Mesothelial cell of epicardium (in vitro differentiated cells): ENCODE measurements around the gene PYGM. TPM values are rescaled to one million over a fixed set of nuclear protein-coding genes. Genes with fewer than 3 reads are reported as not detected.

Experiments
- DNase-seq, 2 experiments: peaks; one replicate each; pipeline ENCODE4 v3.0.0; 2021; ENCODE audit warnings: low spot score in 2 of 2; ENCODE audit not compliant: unreplicated experiment in 2 of 2
- H3K27ac Mint-ChIP-seq: 2 replicates; pipeline ENCODE4 v1.8.0; 2021; ENCODE audit warnings: mixed read lengths
- H3K27me3 Mint-ChIP-seq: 2 replicates; pipeline ENCODE4 v1.8.0; 2021; ENCODE audit warnings: low read depth, mixed read lengths
- H3K36me3 Mint-ChIP-seq: 2 replicates; pipeline ENCODE4 v1.8.0; 2021; ENCODE audit warnings: mixed read lengths
- H3K4me1 Mint-ChIP-seq: 2 replicates; pipeline ENCODE4 v1.8.0; 2021; ENCODE audit warnings: mixed read lengths
- H3K4me3 Mint-ChIP-seq: 2 replicates; pipeline ENCODE4 v1.8.0; 2021; ENCODE audit warnings: mild to moderate bottlenecking, moderate library complexity, mixed read lengths
- H3K9me3 Mint-ChIP-seq: 2 replicates; pipeline ENCODE4 v1.8.0; 2021; ENCODE audit warnings: mixed read lengths
- total RNA-seq: library from RNA; stranded (reverse); gene quantifications from 3 replicates; pipeline ENCODE4 v1.2.1, GENCODE V29; 2021
- TF ChIP-seq, protein P1 (sequence below): fragments of 200-600 bp; sonication (generic); IDR thresholded peaks from one replicate; pipeline ENCODE4 v1.5.0; 2021; ENCODE audit warnings: antibody characterized with exemption; ENCODE audit not compliant: unreplicated experiment

PYGM gene
- total RNA-seq, 1 donor from 2014 or later = 7.6 TPM

DNA sequence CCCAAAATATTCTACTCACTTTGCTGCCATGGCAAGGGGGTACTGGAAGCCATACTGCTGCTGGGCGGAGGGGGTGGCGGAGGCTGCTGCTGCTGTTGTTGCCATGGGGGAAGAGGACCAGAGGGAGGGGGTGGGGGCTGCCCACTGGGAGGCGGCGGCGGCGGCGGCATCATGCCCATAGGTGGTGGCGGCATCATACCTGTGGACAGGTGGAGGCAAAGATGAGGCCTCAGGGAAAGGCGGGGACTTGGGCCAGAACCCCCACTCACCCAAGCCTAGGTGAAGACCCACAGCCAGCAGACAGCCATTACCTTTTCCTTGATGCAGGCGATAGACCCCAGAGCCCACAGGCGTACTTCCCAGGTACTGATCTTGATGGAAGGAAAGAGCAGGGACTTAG is 7.1 kb upstream of the PYGM start:
- Mint-ChIP-seq H3K9me3 (no peaks in the 10 kb centered on the region), H3K36me3 (peaks cover 48% of the 10 kb centered on the region), H3K4me1 (peaks cover 2% of the 10 kb centered on the region), H3K27ac (no peak overlapping the region), H3K4me3 (no peak overlapping the region), H3K27me3 (no peaks in the 10 kb centered on the region)
- TF ChIP-seq, protein P1, sequence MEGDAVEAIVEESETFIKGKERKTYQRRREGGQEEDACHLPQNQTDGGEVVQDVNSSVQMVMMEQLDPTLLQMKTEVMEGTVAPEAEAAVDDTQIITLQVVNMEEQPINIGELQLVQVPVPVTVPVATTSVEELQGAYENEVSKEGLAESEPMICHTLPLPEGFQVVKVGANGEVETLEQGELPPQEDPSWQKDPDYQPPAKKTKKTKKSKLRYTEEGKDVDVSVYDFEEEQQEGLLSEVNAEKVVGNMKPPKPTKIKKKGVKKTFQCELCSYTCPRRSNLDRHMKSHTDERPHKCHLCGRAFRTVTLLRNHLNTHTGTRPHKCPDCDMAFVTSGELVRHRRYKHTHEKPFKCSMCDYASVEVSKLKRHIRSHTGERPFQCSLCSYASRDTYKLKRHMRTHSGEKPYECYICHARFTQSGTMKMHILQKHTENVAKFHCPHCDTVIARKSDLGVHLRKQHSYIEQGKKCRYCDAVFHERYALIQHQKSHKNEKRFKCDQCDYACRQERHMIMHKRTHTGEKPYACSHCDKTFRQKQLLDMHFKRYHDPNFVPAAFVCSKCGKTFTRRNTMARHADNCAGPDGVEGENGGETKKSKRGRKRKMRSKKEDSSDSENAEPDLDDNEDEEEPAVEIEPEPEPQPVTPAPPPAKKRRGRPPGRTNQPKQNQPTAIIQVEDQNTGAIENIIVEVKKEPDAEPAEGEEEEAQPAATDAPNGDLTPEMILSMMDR = no peak
- no peak for DNase-seq

DNA sequence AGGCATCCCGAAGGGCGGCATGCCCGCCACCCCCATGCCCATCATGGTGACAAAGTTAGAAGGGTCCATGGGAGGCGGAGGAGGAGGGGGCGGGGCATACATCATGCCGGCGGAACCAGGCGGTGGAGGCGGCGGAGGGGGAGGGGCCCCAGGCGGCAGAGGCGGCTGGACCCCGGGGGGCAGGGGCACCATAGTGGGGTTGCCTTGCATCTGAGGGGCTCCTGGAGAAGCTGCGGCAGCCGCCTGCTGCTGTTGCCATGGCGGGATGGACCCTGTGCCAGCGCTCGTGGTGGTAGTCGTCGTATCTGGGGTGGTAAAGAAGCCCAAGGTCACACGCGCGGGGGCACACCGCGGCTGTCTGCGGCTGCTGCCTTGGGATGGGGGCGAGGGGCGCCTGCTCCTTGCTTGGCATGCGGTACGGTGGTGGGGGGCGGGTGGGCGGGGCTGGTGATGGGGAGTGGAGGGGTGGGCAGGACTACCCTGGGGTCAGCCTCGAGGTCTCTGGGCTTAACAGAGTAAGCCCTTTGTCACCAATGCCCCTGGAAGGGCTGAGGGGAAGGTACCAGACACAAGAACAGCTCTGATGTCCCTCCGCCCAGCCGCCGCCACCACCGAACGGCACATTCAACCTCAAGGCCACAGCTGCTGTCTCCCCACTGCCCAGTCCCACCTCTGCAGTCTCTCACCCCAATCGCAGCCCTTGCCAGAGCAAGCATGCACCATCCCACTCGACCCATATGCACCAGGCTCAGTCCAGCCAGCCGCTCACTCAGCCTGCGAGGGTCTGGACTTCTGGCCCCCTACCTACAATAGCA is 6.3 kb upstream of the PYGM start:
- Mint-ChIP-seq H3K4me1 (peaks cover 2% of the 10 kb centered on the region), H3K9me3 (no peaks in the 10 kb centered on the region), H3K4me3 (no peak overlapping the region), H3K27ac (no peak overlapping the region), H3K27me3 (no peaks in the 10 kb centered on the region), H3K36me3 (peaks cover 42% of the 10 kb centered on the region)
- no peak for DNase-seq
- TF ChIP-seq, protein P1 = no peak

DNA sequence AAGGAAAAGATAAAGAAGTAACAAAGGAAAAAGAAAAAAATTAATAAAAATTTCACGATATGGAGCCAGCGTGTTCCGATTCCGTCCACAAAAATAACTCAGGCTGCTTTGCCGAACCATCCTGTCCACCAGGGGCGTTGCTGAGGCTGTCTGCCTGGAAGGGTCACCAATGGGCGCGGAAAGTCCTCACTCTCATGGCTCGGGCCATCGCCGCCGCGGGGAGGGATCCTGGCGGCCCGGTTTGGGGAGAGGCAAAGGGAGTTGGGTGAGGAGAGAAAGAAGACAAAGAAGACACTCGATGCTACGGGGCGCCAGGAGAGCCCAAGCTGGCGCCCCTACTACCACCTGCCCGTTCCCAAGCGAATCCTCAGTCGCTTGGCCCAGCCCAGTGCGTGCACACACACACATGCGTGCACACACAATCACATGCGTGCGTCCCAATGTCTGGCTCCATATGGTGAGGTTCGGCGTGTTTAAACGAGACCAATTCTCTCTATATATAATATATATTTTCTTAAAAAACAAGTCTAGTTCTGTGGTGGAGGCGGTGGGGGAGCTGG is 5.6 kb upstream of the PYGM start:
- no peak overlapping the region for H3K27ac Mint-ChIP-seq
- TF ChIP-seq, protein P1 = peak; percentile 8

DNA sequence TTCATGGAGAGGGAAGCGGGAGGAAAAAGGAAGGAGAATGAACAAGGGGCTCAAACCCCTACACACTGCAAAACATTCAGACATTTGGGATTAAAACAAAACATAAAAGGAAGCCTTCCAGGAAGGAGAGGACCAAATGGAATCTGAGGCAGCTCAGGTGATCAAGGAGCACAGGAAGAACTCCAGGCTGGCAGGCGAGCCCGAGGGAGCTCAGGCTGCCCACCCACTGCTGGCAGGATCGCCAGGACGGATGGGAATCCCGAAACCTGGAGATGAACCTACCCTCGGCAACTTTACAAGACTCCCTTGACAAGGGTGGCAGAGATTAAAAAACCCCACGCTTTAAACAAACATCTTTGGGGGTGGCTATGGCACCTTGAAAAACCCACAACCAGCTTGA is 5.0 kb upstream of the PYGM start:
- Mint-ChIP-seq H3K27me3 (no peaks in the 10 kb centered on the region), H3K27ac (peak overlapping the region; percentile 37), H3K36me3 (peaks cover 33% of the 10 kb centered on the region), H3K4me3 (no peak overlapping the region), H3K9me3 (no peaks in the 10 kb centered on the region), H3K4me1 (peaks cover 11% of the 10 kb centered on the region)
- TF ChIP-seq, protein P1 = no peak
- DNase-seq = no peak

More for the DNA sequence above, 5.6 kb upstream of the PYGM start:
- peaks cover 5% of the 10 kb centered on the region for H3K4me1 Mint-ChIP-seq
- no peaks in the 10 kb centered on the region for H3K27me3 Mint-ChIP-seq
- H3K9me3 Mint-ChIP-seq = no peaks in the 10 kb centered on the region
- no peak for DNase-seq
- H3K4me3 Mint-ChIP-seq = no peak overlapping the region
- H3K36me3 Mint-ChIP-seq = peaks cover 36% of the 10 kb centered on the region

DNA sequence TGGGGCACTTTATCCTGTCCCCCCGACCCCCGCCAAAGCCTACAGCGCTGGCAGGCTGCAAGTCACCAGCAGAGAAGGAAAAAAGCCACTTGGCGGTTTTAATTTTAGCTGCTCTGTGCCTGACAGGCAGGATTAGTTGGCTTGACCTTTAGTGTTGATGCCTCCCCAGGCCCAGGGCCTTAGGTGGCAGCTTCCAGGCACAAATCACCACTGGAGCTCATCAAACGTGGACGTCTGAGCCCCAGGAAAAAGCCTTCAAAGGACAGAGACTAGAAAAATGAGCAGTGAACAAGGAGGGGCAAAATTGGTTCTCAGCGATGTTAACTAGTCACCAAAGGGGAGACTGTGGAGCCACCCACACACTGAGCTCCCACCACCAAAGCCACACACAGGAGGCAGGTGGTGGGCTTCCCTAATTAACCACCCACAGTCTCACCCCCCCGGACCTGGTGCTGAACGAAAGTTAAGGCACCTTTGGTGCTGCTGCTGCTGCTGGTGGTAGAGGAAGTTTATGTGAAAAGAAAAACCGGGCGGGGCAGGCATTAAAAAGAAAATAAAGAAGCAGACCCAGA is 4.4 kb upstream of the PYGM start:
- Mint-ChIP-seq H3K4me1 (peaks cover 17% of the 10 kb centered on the region), H3K27me3 (no peaks in the 10 kb centered on the region), H3K4me3 (no peak overlapping the region), H3K27ac (peak overlapping the region; percentile 33), H3K9me3 (no peaks in the 10 kb centered on the region), H3K36me3 (peaks cover 27% of the 10 kb centered on the region)
- DNase-seq = no peak
- TF ChIP-seq, protein P1 = no peak
